Measurements from ENCODE around the gene PIAS4.

Gene PIAS4

DNA sequence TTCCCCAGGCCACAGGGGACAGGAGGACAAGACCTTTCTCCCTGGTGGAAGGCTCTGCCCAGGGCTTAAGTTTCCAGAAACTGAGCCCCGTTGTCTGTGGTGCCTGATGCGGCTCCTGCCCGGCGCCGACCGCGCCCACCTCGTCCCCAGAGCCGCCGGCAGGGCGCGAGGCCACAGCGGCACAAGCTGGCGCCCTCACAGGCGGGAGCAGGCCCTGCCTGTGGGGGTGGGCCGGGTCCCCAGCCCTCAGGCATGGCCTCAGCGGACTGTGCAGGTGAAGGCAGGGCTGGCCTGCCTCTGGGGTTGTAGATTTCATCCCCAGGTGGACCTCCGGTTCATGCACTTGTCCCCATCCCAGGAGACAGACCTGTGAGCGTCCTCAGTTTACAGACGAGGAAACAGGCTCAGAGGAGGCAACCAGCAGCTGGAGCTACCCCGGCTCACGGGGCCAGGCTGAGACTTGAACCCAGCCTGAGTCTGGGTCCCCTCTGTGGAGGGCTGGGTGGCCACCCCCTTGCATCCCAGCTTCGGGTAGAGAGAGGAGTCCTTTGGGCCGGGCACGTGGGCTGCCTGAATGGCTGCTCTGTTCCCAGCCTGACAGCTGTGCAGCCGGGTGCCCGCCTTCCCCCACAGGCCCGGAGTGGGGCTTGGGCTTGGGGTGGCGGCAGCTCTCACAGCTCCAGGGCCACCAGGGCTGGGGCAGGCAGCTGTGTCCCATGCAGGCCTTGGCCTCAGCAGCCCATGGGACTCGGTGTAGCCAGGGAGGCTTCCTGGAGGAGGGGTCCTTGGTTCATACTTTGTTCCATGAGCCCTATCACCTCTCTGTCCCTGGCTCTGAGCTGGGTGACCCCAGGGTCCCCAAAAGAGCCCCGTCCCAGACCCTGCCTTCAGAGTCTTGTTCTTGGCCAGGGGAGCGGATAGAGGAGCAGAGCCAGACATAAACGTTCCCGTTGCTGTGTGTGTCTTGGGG lies 26.8 kb downstream of the PIAS4 start:
- no peak for DNase-seq

DNA sequence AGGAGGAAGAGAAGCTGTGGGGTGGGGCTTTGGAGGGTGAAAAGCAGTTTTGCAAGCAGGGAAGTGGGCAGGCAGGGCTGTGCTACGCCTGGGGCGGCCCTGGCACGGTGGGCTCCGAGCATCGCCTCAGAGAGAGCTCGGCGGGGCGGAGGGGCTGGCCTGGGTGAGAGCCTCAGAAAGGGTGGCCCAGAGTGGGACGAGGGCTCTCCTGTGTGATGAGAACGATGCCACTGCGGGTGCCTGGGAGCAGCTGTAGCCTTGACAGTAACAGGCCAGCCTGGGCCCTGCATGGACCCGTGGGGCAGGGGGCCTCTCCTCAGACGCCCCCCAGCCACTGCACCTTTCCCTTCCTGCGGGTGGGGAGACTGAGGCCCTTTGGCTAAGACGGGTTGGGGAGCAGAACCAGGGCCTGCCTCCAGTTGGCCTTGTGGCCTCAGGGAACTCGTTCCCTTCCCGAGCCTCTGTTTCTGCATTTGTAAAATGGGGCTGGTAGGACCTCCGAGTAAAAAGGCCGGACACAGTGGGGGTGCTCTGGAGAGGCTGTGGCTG lies 27.6 kb downstream of the PIAS4 start:
- in situ Hi-C loops (cut with HindIII; ENCODE audit: low pct_ligation_motif_present, low pct_unique_long_range_greater_than_20kb, low sequenced_read_pairs): no loop called here

More for the DNA sequence above, 26.8 kb downstream of the PIAS4 start:
- in situ Hi-C loops (cut with HindIII; ENCODE audit: low pct_ligation_motif_present, low pct_unique_long_range_greater_than_20kb, low sequenced_read_pairs): no loop called here

GRCh38 chr19:4035582-4035981 lies 28.0 kb downstream of the PIAS4 start:
- DNase-seq: no peak
- in situ Hi-C loops (cut with HindIII; ENCODE audit: low pct_ligation_motif_present, low pct_unique_long_range_greater_than_20kb, low sequenced_read_pairs): no loop called here

More for the DNA sequence above, 27.6 kb downstream of the PIAS4 start:
- no peak for DNase-seq

DNA sequence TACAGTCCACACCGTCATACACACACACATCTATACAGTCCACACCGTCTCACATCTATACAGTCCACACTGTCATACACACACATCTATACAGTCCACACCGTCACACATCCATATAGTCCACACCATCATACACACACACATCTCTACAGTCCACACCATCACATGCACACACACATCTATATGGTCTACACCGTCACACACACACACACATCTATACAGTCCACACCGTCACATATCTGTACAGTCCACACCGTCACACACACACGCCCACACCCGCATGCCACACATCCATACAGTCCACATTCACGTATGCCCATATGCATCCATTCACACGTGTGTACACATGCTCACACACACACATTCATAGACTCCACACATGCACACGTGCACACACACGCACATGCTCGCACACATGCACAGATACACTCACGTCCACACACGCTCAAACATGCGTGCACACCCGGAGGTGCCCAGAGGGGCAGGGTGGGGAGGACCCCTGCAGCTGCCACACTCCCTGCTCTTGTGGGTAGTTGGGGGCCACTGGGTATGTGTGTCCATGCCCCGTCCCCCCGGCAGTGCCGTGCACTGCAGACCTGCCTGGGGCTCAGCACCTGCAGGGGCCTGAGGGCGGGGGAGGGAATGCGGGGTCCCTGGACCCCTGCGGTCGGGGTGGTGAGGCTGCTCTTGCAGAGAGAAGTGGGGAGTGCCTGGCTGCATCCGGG lies 29.2 kb downstream of the PIAS4 start:
- DNase-seq: no peak
- in situ Hi-C loops (cut with HindIII; ENCODE audit: low pct_ligation_motif_present, low pct_unique_long_range_greater_than_20kb, low sequenced_read_pairs): no loop called here

DNA sequence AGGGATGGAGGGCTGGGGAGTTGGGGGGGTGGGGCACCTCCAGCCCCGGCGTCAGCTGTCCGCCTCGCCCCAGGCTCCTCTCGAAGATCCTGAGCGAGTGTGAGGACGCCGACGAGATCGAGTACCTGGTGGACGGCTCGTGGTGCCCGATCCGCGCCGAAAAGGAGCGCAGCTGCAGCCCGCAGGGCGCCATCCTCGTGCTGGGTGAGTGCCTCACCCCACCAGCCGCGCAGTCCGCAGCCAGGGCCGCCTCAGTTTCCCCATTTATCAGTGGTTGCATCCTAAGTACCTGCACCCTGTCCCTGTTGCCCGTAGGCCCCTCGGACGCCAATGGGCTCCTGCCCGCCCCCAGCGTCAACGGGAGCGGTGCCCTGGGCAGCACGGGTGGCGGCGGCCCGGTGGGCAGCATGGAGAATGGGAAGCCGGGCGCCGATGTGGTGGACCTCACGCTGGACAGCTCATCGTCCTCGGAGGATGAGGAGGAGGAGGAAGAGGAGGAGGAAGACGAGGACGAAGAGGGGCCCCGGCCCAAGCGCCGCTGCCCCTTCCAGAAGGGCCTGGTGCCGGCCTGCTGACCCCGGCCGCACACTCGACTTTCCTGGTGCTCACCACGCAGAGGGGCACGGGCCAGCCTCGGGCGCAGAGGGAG lies 29.9 kb downstream of the PIAS4 start:
- DNase-seq: no peak
- in situ Hi-C loops (cut with HindIII; ENCODE audit: low pct_ligation_motif_present, low pct_unique_long_range_greater_than_20kb, low sequenced_read_pairs): no loop called here

DNA sequence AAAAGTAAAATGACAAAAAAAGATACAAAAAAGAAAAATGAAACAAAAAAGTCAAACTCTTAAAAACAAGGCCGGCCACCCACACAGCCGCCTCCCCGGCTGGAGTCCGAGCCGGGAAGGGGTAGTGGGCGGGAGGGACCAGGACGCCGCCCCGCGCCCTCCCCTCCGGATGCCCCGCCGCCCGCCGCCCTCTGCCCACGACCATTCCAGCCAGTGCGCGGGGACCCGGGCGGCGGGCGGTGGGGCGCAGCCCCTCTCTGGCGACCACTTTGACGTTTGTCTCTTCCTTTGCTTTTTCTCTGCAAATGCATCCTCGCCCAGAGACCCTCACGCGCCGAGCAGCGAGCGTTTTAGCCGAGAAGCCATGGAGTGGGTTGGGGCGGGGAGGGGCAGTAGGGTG lies 30.5 kb downstream of the PIAS4 start:
- DNase-seq: no peak

DNA sequence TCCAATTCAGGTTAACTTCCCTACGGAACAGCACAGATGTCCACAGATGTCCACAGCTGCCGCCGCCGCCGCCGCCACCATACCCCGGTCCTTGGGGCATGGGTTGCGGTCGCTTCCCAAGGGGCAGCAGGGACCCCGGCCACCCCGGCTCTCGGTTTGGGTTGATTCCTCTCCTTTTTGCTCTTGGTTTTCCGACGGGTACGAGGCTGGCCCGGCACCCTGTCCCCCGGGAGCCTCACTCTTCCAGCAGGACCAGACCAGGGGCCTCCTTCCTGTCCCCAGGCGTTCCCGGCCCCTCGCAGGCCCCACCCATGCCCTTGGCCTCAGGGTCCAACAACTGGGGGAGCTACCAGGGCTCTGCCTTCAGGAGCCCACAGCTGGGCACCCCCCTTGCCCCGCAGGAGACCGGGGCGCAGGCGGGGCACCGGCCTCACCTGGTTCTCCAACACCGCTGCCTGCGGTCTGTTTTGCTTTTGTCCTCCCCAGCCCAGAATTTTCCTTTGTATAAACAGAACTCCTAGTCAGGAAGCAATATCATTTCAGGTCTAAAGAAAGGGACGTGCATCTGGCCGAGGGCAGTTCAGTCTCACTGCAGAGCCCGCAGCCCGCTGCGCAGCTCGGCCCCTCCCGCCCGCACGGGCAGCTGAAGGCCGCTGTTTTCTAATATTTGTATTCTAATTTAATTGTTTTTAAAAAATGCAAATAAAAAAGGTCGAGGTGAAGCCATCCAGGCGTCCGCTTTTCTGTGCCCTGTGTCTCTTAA lies 31.3 kb downstream of the PIAS4 start:
- in situ Hi-C loops (cut with HindIII; ENCODE audit: low pct_ligation_motif_present, low pct_unique_long_range_greater_than_20kb, low sequenced_read_pairs): no loop called here

More for the DNA sequence above, 30.5 kb downstream of the PIAS4 start:
- in situ Hi-C loops (cut with HindIII; ENCODE audit: low pct_ligation_motif_present, low pct_unique_long_range_greater_than_20kb, low sequenced_read_pairs): no loop called here

DNA sequence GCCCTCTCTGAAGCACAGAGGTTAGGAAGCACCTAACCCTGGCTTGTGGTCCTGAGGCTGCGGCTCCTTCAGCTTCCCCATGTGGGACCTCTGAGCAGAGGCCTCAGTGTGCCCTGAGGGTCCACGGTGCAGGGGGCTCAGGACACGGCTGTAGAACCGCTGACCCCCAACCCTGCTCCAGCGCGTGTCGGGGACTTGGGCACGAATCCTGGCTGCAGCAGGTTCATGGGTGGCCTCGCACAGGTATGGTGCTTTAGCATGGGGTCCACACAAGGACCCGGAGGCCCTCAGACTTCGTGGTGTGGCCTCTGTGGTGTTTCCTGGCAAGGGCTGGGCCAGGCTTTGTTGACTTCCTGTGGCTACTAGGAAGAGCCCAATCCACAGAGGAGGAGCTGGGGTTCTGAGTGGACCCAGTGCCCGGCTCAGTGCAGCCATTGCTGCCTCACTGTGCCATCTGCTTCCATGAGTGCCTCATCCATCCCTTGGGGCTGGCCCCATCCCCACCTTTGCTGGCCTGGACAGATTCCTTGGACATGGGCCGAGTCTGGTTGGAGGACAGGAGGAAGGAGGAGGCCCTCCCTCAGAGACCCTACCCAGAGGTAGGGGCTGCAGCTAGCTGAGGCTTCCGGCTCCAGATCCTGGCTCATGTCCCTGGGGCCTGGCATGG lies 34.7 kb downstream of the PIAS4 start:
- DNase-seq: no peak
- in situ Hi-C loops (cut with HindIII; ENCODE audit: low pct_ligation_motif_present, low pct_unique_long_range_greater_than_20kb, low sequenced_read_pairs): no loop called here

More for the DNA sequence above, 31.3 kb downstream of the PIAS4 start:
- no peak for DNase-seq

GRCh38 chr19:4042731-4043082 lies 35.2 kb downstream of the PIAS4 start:
- in situ Hi-C loops (cut with HindIII; ENCODE audit: low pct_ligation_motif_present, low pct_unique_long_range_greater_than_20kb, low sequenced_read_pairs): no loop called here
- DNase-seq: no peak

DNA sequence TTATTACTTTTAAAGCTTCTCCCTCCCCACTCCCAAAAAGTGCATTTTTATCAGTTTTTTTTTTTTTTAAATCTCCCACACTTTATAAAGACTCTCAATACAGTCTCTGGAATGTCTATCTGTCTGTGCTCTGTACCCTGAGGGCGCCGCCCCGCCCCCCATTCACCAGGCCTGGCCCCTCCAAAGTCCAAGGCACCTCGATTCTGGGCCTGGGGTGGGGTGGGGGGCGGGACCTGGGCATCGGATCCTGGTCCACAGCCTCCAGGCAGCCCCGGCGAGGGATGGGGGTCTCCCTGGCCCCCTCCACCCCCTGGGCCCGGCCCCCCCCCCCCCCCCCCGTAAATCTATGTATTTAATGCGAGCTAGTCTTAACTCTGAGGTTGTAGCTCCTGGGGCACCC lies 35.9 kb downstream of the PIAS4 start:
- no peak for DNase-seq
- in situ Hi-C loops (cut with HindIII; ENCODE audit: low pct_ligation_motif_present, low pct_unique_long_range_greater_than_20kb, low sequenced_read_pairs): no loop called here

DNA sequence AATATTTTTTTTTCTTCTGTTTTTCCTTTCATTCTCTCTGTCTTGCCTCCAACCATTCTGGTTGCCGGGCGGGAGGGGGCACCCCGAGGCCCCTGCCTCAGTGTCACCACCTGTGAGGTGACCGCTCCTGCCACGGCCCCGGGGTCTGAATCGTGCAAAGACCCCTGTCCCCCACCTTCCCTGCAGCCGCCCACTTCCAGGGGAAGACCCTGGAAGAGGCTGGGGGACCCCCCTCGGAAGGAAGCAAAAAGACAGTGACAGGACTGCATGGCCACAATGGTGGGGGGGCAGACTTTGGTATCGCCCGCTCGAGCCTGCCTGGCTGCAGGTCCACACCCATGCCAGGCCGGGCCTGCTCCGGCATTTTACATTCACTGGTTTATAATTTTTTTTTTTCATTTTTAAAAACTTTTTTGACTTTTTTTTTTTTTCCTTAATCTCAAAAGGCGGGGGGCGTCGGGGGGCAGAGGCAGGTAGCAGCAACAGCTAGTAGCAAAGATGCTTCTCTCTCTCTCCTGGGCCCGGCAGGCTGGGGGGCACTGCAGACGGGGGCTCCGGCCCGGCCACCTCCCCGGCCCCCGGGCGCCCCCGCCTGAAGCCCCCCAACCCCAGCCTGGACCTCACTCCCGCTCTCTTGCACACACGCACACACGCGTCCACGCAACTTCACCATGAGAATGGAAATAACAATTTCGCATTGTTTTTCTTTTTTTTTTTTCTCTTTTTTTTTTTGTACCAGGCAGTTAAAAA lies 36.6 kb downstream of the PIAS4 start:
- DNase-seq: no peak
- in situ Hi-C loops (cut with HindIII; ENCODE audit: low pct_ligation_motif_present, low pct_unique_long_range_greater_than_20kb, low sequenced_read_pairs): no loop called here

DNA sequence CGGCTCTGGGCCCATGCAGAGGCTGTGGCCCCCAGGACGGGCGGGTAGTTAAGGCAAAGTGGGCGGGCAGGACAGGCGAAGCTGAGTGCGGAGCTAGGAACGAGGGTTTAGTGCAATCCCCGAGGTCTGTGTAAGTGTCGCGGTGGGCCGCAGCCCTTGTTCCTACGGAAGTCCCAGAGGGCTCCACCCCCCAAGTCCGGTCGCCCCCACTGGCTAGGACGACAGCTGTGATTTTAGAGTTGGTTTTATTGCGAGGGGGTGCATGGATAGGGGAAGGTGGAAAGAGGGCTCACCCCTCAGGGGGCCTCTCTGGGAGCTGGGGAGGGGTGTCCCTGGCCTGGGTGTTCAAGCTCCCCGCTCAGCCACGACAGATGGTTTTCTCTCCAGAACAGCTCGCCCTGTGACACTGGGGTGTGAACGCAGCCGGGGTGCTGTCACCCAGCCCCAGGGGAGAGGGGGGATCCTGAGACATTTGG lies 37.5 kb downstream of the PIAS4 start:
- in situ Hi-C loops (cut with HindIII; ENCODE audit: low pct_ligation_motif_present, low pct_unique_long_range_greater_than_20kb, low sequenced_read_pairs): no loop called here
- no peak for DNase-seq

DNA sequence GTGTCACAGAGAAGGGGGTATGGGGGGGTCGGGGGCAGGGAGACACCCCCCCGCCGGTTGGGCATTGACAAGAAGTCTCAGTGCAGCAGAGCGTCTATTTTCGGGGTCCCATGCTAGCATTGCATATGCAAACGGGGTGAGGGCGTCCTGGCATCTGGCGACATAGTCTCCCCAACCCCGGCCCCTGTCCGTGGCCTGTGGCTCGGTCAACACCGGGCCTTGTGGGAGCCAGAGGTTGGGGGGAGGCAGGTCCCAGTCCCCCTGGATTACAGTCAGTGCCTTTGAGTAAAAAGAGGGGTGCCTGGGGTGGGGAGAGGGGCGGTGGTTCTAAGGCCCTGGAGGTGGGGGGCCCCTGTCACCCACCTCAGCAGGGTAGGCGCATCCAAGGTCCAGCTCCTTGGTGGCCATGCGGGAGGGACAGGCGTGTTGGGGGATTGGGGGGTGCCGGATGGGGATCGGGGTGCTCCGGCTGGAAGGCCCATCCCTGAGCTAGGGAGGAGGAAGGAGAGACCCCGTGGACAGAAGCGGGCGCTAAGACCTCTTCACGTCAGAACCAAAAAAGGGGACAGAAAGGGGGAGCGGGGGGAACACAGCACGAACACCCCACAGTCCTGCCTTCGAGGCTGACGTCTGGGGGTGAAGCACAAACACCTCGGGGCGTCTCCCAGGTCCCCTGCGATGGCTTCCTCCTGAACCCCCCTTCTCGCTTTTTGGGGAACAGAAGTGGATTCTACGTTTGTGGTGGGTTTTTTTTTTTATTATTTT lies 38.2 kb downstream of the PIAS4 start:
- in situ Hi-C loops (cut with HindIII; ENCODE audit: low pct_ligation_motif_present, low pct_unique_long_range_greater_than_20kb, low sequenced_read_pairs): no loop called here

GRCh38 chr19:4046362-4046691 lies 38.8 kb downstream of the PIAS4 start:
- DNase-seq: no peak
- in situ Hi-C loops (cut with HindIII; ENCODE audit: low pct_ligation_motif_present, low pct_unique_long_range_greater_than_20kb, low sequenced_read_pairs): no loop called here

More for the DNA sequence above, 38.2 kb downstream of the PIAS4 start:
- DNase-seq: no peak

GRCh38 chr19:4046946-4047683 lies 39.6 kb downstream of the PIAS4 start:
- DNase-seq: no peak
- in situ Hi-C loops (cut with HindIII; ENCODE audit: low pct_ligation_motif_present, low pct_unique_long_range_greater_than_20kb, low sequenced_read_pairs): no loop called here

DNA sequence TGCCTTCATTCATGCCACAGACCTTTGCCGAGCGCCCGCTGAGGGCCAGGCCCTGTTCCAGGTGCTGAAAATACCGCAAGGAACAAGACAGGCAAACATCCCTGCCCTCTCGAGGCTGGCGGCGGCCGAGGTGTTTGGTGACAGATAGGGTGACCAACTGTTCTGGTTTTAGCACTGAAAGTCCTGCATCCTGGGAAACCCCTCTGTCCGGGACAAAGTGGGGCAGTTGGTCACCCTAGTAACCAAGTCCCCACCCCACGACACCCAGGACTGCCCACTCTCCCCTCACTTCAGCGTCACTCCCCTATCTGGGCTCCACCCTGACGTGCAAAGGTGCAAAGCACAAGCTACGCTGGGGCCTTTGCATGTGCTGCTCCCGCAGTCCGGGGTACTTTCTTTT lies 41.9 kb downstream of the PIAS4 start:
- in situ Hi-C loops (cut with HindIII; ENCODE audit: low pct_ligation_motif_present, low pct_unique_long_range_greater_than_20kb, low sequenced_read_pairs): no loop called here
- no peak for DNase-seq

Measured in ACHN (cell line).